SK-N-MC (cell line): ENCODE measurements around the gene CDC37.

ENCODE experiments used
- DNase-seq: peaks from one replicate; pipeline ENCODE4 v3.0.0-alpha.2; 2011; ENCODE audit warnings: low read depth, low spot score
- H3K27ac ChIP-seq: fragments of 200-600 bp; sonication (generic); 2 replicates; pipeline ENCODE4 v1.5.1; 2016; ENCODE audit warnings: mixed run types
- H3K36me3 ChIP-seq: fragments of 200-600 bp; sonication (generic); 2 replicates; pipeline ENCODE4 v1.6.1; 2017; ENCODE audit warnings: antibody characterized with exemption, low read length, mixed read lengths; ENCODE audit not compliant: insufficient read depth
- H3K4me3 ChIP-seq: fragments of 200-600 bp; sonication (generic); 2 replicates; pipeline ENCODE4 v1.5.1; 2016
- H3K9ac ChIP-seq: fragments of 200-600 bp; sonication (generic); 2 replicates; pipeline ENCODE4 v1.8.0; 2017; ENCODE audit warnings: mixed run types, mixed read lengths; ENCODE audit not compliant: insufficient read length
- H3K9me3 ChIP-seq: fragments of 200-600 bp; sonication (generic); 2 replicates; pipeline ENCODE4 v1.6.1; 2017; ENCODE audit warnings: low read depth, mild to moderate bottlenecking, antibody characterized with exemption, low read length, moderate library complexity, mixed read lengths
- EZH2 ChIP-seq: fragments of 200-600 bp; sonication (generic); IDR thresholded peaks from one replicate; pipeline ENCODE4 v1.6.1; 2017; ENCODE audit warnings: antibody characterized with exemption
- FOXP2 ChIP-seq: optimal IDR thresholded peaks from 2 replicates; pipeline ENCODE3; 2011; ENCODE audit warnings: mild to moderate bottlenecking, moderate library complexity; ENCODE audit not compliant: insufficient read depth; ENCODE audit errors: extremely low read length, control extremely low read depth
- POLR2AphosphoS5 ChIP-seq: IDR thresholded peaks from 2 replicates; pipeline ENCODE4 v1.6.1; 2012; ENCODE audit warnings: mild to moderate bottlenecking, low read depth, low read length, borderline replicate concordance

Gene CDC37

GRCh38 chr19:10431943-10432735 lies 28.8 kb upstream of the CDC37 start:
- H3K27ac ChIP-seq: peak overlapping the region; percentile 84
- H3K36me3 ChIP-seq: no peaks in the 10 kb centered on the region
- DNase-seq: no peak
- TF ChIP-seq EZH2: no peak
- TF ChIP-seq POLR2AphosphoS5: peak; percentile 21; the same call in 1 of the 2 replicates
- TF ChIP-seq FOXP2: peak; percentile 47
- peak overlapping the region; percentile 65 for H3K9ac ChIP-seq
- peak overlapping the region; percentile 70 for H3K4me3 ChIP-seq
- H3K9me3 ChIP-seq: no peaks in the 10 kb centered on the region

- Histone ChIP-seq H3K36me3 (no peaks in the 10 kb centered on the region), H3K9ac (peak overlapping the region; percentile 40), H3K4me3 (peak overlapping the region; percentile 70), H3K27ac (peak overlapping the region; percentile 81), H3K9me3 (no peaks in the 10 kb centered on the region)
- no peak for DNase-seq
- TF ChIP-seq POLR2AphosphoS5 (no peak), EZH2 (no peak), FOXP2 (no peak)
These were observed 28.1 kb upstream of the CDC37 start for GRCh38 chr19:10431254-10431942.

DNA sequence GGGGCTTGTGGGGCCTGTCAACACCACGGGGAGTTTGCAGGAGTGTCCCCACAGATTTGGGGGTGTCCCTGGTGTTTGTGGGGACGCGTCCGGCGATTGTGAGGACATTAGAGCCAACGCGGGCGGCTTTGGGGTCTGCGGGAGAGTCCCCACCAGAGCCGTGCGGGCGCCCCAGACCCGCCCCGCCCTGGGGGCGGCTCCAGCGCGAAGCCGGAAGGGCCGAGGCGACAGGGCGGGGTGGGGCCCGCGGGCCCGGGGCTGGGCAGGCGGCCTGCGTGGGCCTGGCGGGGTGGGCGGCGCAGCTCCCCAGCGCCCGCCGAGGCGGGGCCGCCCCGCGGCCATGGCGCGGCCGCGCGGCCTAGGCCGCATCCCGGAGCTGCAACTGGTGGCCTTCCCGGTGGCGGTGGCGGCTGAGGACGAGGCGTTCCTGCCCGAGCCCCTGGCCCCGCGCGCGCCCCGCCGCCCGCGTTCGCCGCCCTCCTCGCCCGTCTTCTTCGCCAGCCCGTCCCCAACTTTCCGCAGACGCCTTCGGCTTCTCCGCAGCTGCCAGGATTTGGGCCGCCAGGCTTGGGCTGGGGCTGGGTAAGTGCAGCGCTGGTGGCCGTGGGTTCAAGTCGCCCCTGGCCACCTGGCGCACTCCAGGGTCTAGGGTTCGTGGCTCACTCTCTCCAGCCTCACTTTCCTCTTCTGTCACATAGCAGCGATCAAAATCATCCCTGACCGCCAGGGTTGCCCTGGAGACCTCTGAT lies 27.3 kb upstream of the CDC37 start:
- H3K9me3 ChIP-seq: no peaks in the 10 kb centered on the region
- H3K4me3 ChIP-seq: no peak overlapping the region
- no peak overlapping the region for H3K27ac ChIP-seq
- no peaks in the 10 kb centered on the region for H3K36me3 ChIP-seq
- H3K9ac ChIP-seq: no peak overlapping the region
- no peak for DNase-seq
- no peak for TF ChIP-seq EZH2
- TF ChIP-seq FOXP2: no peak
- TF ChIP-seq POLR2AphosphoS5: no peak

- Histone ChIP-seq H3K36me3 (no peaks in the 10 kb centered on the region), H3K9me3 (no peaks in the 10 kb centered on the region), H3K4me3 (no peak overlapping the region), H3K9ac (no peak overlapping the region), H3K27ac (0 out of 2 replicates have a peak overlapping the region, but pooled peaks have one; percentile 7)
- no peak for DNase-seq
- TF ChIP-seq FOXP2 (no peak), EZH2 (no peak), POLR2AphosphoS5 (no peak)
These were observed 25.6 kb upstream of the CDC37 start for GRCh38 chr19:10428996-10429381.

DNA sequence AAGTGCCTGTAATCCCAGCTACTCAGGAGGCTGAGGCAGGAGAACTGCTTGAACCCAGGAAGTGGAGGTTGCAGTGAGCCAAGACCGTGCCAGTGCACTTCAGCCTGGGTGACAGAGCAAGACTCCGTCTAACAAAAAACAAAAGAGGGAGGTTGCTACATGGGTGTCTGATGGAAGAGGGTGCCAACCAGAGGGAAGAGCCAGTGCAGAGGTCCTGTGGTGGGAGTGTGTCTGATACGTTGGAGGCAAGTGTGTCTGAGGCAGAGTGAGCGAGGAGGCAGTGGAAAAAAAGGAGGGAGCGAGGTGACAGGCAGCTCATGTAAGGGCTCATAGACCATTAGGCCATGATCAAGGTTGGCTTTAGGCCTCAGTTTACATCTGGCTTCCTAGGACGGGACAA lies 23.8 kb upstream of the CDC37 start:
- H3K9me3 ChIP-seq: no peaks in the 10 kb centered on the region
- no peak overlapping the region for H3K9ac ChIP-seq
- H3K4me3 ChIP-seq: no peak overlapping the region
- TF ChIP-seq FOXP2 (no peak), POLR2AphosphoS5 (no peak)
- no peak for DNase-seq
- H3K27ac ChIP-seq: no peak overlapping the region
- no peaks in the 10 kb centered on the region for H3K36me3 ChIP-seq

- Histone ChIP-seq H3K27ac (no peak overlapping the region), H3K36me3 (no peaks in the 10 kb centered on the region), H3K9me3 (no peaks in the 10 kb centered on the region), H3K4me3 (peak overlapping the region; percentile 71), H3K9ac (peak overlapping the region; percentile 60)
- DNase-seq: no peak
- TF ChIP-seq EZH2 (no peak), POLR2AphosphoS5 (no peak), FOXP2 (peak; percentile 45)
These were observed 20.8 kb upstream of the CDC37 start for GRCh38 chr19:10424011-10424637.

DNA sequence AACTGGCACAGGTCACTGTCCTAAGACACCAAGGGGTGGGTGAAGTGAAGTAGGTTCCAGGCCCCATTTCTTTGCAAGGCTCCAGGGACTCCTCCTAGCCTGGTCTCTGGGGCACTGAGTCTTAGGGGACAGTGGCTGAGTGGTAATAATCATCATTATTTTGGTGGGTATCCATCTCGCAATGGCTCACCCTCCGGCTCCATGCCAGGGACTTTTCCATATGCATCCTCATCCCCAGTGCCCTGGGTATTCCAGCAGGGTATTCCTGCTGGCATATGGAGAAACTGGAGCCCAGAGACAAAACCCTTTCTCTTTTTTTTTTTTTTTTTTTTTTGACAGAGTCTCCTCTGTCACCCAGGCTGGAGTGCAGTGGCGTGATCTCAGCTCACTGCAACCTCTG lies 19.5 kb upstream of the CDC37 start:
- H3K27ac ChIP-seq: no peak overlapping the region
- TF ChIP-seq FOXP2 (no peak), POLR2AphosphoS5 (no peak)
- H3K9ac ChIP-seq: no peak overlapping the region
- no peaks in the 10 kb centered on the region for H3K9me3 ChIP-seq
- DNase-seq: no peak
- no peaks in the 10 kb centered on the region for H3K36me3 ChIP-seq
- no peak overlapping the region for H3K4me3 ChIP-seq

DNA sequence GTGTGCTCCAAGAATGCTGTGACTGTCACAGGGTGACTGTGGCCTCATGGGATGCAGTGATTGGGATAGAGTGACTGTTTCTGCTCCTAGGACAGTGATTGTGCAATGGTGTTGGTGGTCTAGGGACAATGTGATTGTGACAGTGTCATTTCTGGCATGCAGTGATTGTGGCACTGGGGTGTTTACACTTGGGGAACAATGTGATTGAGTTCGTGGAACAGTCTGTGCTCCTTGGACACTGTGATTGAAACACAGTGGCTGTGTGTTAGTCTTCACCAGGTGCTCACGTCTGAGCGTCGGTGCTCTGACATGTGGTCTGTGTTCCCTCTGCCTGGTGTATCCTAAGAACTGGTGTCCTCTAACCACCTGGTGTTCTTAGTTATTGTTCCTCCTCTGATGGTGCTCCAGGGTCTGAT lies 18.7 kb upstream of the CDC37 start:
- no peaks in the 10 kb centered on the region for H3K9me3 ChIP-seq
- no peak overlapping the region for H3K9ac ChIP-seq
- H3K36me3 ChIP-seq: no peaks in the 10 kb centered on the region
- DNase-seq: no peak
- peak overlapping the region; percentile 100 for H3K4me3 ChIP-seq
- no peak for TF ChIP-seq FOXP2
- TF ChIP-seq EZH2: no peak
- TF ChIP-seq POLR2AphosphoS5: no peak
- H3K27ac ChIP-seq: no peak overlapping the region
